ENCODE measurements around the gene PIWIL4. TPM values are rescaled to one million over a fixed set of nuclear protein-coding genes. Genes with fewer than 3 reads are reported as not detected.

The PIWIL4 gene
- total and polyA plus RNA-seq, 2 of the 8 experiments (the other 6 are each of a cell fraction or from before 2014, with no cell fraction given) = 0.51 to 0.52 TPM

DNA sequence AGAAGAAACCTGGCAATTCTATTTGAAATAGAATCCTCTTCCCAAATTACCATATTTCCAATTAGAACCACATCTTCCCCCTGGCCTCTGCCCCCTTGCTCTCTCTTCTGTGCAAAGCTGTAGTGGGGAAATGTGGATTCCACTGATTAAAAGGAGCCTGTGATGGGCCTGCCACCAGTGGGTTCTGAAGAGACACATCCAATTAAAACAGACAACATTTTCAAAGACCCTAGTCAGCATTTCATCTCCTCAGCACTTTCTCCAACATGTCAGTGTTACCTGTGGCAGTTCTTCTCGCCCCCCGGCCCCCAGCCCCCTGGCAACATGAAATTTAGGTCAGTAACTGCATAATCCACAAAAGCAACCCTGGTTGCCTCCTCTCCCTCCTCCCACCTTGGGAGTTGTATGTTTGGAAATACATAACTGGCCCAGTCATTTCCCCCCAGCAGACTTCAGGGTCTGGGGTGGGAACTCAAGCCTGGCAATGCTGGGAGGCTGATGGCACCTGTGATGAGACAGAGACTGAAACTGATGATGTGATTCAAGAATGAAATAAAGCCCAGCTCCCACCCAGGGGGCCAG is 101.1 kb downstream of the PIWIL4 start:
- Histone ChIP-seq H3K18ac (ENCODE audit: extremely low read depth, low read length) (no peak overlapping the region), H4K91ac (replicated peaks; ENCODE audit: insufficient read length, low read length) (no peak overlapping the region), H3K79me1 (ENCODE audit: low read depth, low read length) (no peaks in the 10 kb centered on the region), H3K27ac (ENCODE audit: low read depth, low read length) (no peak overlapping the region), H4K5ac (ENCODE audit: insufficient read length, low read depth, low read length) (no peak overlapping the region), H3K36me3 (ENCODE audit: control insufficient read depth in 2 of 4, insufficient read depth in 4 of 4, low read length in 3 of 4) (peaks cover 0 to 8% (median 2%) of the 10 kb centered on the region in 4 experiments; a peak in 1 of 8 replicates), H3K23me2 (ENCODE audit: low read depth, low read length) (no peaks in the 10 kb centered on the region), H3K9ac (replicated peaks in 1 of 4; ENCODE audit: extremely low read depth in 1 of 4, low read depth in 3 of 4, low read length in 3 of 4) (no peak overlapping the region), H3K4ac (replicated peaks; ENCODE audit: insufficient read length, low read depth, low read length) (no peak overlapping the region), H3K4me3 (ENCODE audit: extremely low read depth in 1 of 4, insufficient read depth in 2 of 4, low read depth in 3 of 4, low read length in 4 of 4) (no peak overlapping the region), H4K20me1 (replicated peaks in 1 of 2; ENCODE audit: control insufficient read depth in 1 of 2, insufficient read depth in 2 of 2, low read length in 2 of 2) (no peaks in the 10 kb centered on the region), H2BK20ac (ENCODE audit: low read length) (no peak overlapping the region), H3K14ac (ENCODE audit: insufficient read length) (no peak overlapping the region), H3K79me2 (ENCODE audit: control insufficient read depth in 1 of 2, insufficient read depth in 2 of 2, low read length in 2 of 2) (0 out of 4 replicates have a peak, but pooled peaks cover 0 to 1% of the 10 kb centered on the region in 2 experiments), H3K56ac (replicated peaks; ENCODE audit: insufficient read length, low read depth, low read length) (no peak overlapping the region), H2BK120ac (replicated peaks; ENCODE audit: low read depth, low read length) (no peak overlapping the region), H2AFZ (ENCODE audit: low read length) (no peak overlapping the region), H2BK5ac (ENCODE audit: low read depth, low read length) (no peak overlapping the region), H2BK15ac (ENCODE audit: low read length) (no peak overlapping the region), H2BK12ac (ENCODE audit: low read depth, low read length) (no peak overlapping the region), H2AK5ac (ENCODE audit: low read depth, low read length) (no peak overlapping the region), H3K23ac (ENCODE audit: insufficient read length) (no peak overlapping the region), H3K4me2 (ENCODE audit: insufficient read depth in 1 of 2, low read depth in 2 of 2, low read length in 2 of 2) (no peak overlapping the region), H4K8ac (ENCODE audit: extremely low read depth, insufficient read depth, low read length) (no peak overlapping the region), H3K9me3 (ENCODE audit: insufficient read depth in 2 of 2, low read depth in 1 of 2, low read length in 1 of 2) (0 out of 4 replicates have a peak, but pooled peaks cover 3 to 4% of the 10 kb centered on the region in 2 experiments), H3K27me3 (replicated peaks in 1 of 4; ENCODE audit: control insufficient read depth in 3 of 4, extremely low read depth in 1 of 4, insufficient read depth in 3 of 4, low read length in 3 of 4) (no peaks in the 10 kb centered on the region), H3K4me1 (replicated peaks in 1 of 4; ENCODE audit: control insufficient read depth in 3 of 4, insufficient read depth in 4 of 4, low read length in 3 of 4) (peaks cover 0 to 10% (median 1%) of the 10 kb centered on the region in 4 experiments; a peak in 2 of 7 replicates)
- DNase-seq (ENCODE audit: low read depth in 1 of 2, low spot score in 2 of 2) (peak in 1 of 2 experiments; percentile 22), FAIRE-seq (no peak)
- TF ChIP-seq KDM4A (IDR thresholded peaks at IDR 0.05; ENCODE audit: low read depth, low read length, severe bottlenecking) = no peak
- TF ChIP-seq RNF2 (IDR thresholded peaks at IDR 0.05; ENCODE audit: borderline replicate concordance, low read depth, low read length, missing control alignments, poor library complexity, severe bottlenecking) = no peak
- no peak for TF ChIP-seq KDM1A (IDR thresholded peaks at IDR 0.05; ENCODE audit: borderline replicate concordance, low read length)
- TF ChIP-seq, protein P1, sequence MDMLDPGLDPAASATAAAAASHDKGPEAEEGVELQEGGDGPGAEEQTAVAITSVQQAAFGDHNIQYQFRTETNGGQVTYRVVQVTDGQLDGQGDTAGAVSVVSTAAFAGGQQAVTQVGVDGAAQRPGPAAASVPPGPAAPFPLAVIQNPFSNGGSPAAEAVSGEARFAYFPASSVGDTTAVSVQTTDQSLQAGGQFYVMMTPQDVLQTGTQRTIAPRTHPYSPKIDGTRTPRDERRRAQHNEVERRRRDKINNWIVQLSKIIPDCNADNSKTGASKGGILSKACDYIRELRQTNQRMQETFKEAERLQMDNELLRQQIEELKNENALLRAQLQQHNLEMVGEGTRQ (IDR thresholded peaks at IDR 0.05; ENCODE audit: low read length) = no peak
- no peak for TF ChIP-seq JUN (IDR thresholded peaks at IDR 0.05; ENCODE audit: low read depth, low read length)
- TF ChIP-seq SP4 (IDR thresholded peaks at IDR 0.05; ENCODE audit: low read length) = no peak
- TF ChIP-seq EGR1 (IDR thresholded peaks at IDR 0.05; ENCODE audit: borderline replicate concordance, low read depth, low read length) = no peak
- TF ChIP-seq HDAC6 (IDR thresholded peaks at IDR 0.05; ENCODE audit: low read depth, low read length) = no peak
- TF ChIP-seq BRCA1 (IDR thresholded peaks at IDR 0.05; ENCODE audit: low read depth, low read length) = no peak
- WGBS, 2 experiments (ENCODE audit: extremely low coverage in 1 of 2, insufficient coverage in 1 of 2, insufficient read length in 1 of 2, insufficient replicate concordance in 2 of 2, low coverage in 1 of 2, low lambda C conversion rate in 2 of 2, missing lambda C conversion rate in 1 of 2) = 89% methylated on average over 2 of the region's 2 CpGs; no CpG with 5 or more reads in 1 of the 2 experiments
- ChIA-PET POLR2A (ENCODE audit: partially characterized antibody) (interaction anchor here (5.4 to 17.2 kb wide), 2 partner anchors 9 to 12 kb away, joined by 37 to 167 read pairs; no protein-coding TSS in a partner anchor), CTCF (ENCODE audit: partially characterized antibody) (interaction anchor here (1.1 to 2.4 kb wide), 2 partner anchors 10 to 478 kb away, joined by 3 to 6 read pairs; no protein-coding TSS in a partner anchor)
